ENCODE measurements around the gene GRIK4. TPM values are rescaled to one million over a fixed set of nuclear protein-coding genes. Genes with fewer than 3 reads are reported as not detected.

Gene GRIK4
- total RNA-seq, 2 experiments from 2014 or later: not detected

DNA sequence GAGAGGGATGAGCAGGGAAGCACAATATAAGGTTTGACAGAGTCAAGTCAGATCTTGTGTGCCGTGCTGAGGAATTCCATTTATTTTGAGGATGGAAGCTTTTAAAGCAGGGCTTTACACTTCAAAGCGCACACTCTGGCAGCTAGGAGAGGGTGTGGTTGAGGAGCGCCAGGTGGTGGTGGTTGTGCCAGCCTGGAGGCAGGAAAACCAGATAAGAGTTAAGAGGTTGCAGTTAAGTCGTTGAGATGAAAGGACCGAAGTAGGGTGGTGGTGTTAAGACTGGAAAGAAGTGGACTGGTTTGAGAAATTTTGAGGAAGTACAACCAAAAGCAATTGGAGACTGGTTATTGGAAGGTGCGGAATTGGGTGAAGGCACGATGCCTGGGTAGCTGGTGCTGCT is 280.8 kb downstream of the GRIK4 start:
- DNase-seq: no peak
- Mint-ChIP-seq H3K9me3 (no peaks in the 10 kb centered on the region), H3K27me3 (no peaks in the 10 kb centered on the region), H3K36me3 (ENCODE audit: low read depth) (no peaks in the 10 kb centered on the region), H3K27ac (no peak overlapping the region), H3K4me1 (ENCODE audit: low read depth) (no peaks in the 10 kb centered on the region), H3K4me3 (no peak overlapping the region)
- TF ChIP-seq, protein P1, sequence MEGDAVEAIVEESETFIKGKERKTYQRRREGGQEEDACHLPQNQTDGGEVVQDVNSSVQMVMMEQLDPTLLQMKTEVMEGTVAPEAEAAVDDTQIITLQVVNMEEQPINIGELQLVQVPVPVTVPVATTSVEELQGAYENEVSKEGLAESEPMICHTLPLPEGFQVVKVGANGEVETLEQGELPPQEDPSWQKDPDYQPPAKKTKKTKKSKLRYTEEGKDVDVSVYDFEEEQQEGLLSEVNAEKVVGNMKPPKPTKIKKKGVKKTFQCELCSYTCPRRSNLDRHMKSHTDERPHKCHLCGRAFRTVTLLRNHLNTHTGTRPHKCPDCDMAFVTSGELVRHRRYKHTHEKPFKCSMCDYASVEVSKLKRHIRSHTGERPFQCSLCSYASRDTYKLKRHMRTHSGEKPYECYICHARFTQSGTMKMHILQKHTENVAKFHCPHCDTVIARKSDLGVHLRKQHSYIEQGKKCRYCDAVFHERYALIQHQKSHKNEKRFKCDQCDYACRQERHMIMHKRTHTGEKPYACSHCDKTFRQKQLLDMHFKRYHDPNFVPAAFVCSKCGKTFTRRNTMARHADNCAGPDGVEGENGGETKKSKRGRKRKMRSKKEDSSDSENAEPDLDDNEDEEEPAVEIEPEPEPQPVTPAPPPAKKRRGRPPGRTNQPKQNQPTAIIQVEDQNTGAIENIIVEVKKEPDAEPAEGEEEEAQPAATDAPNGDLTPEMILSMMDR (IDR thresholded peaks at IDR 0.05): no peak
- ChIA-PET CTCF (no interaction called here), POLR2A (no interaction called here)
- ATAC-seq: no peak
- intact Hi-C loops (cut with micrococcal nuclease): no loop called here

DNA sequence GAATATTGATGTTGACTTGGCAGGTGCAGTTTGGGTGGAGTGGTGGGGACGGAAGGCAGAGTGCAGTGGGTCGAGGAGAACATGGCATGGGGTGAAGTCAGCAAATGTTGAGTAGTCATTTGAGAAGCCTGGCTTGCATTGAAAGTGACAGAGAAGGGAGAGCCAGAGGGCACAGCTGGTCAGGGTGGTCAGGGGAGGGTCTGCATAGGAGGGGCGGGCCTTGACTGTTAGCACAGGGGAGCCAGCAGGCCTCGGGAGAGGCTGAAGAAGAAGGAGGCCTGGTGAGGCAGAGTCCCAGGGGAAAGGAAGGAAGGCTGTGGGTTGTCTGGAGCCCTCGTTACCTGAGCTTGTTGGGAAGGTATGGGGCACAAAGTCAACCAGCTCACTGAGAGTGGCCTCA is 281.6 kb downstream of the GRIK4 start:
- ChIA-PET CTCF (no interaction called here), POLR2A (no interaction called here)
- no peaks in the 10 kb centered on the region for H3K4me1 Mint-ChIP-seq (ENCODE audit: low read depth)
- no peak overlapping the region for H3K27ac Mint-ChIP-seq
- intact Hi-C loops (cut with micrococcal nuclease): no loop called here
- ATAC-seq (no peak), DNase-seq (no peak)
- H3K27me3 Mint-ChIP-seq: no peaks in the 10 kb centered on the region
- TF ChIP-seq, protein P1 (IDR thresholded peaks at IDR 0.05): no peak
- no peaks in the 10 kb centered on the region for H3K9me3 Mint-ChIP-seq
- no peak overlapping the region for H3K4me3 Mint-ChIP-seq
- no peaks in the 10 kb centered on the region for H3K36me3 Mint-ChIP-seq (ENCODE audit: low read depth)

DNA sequence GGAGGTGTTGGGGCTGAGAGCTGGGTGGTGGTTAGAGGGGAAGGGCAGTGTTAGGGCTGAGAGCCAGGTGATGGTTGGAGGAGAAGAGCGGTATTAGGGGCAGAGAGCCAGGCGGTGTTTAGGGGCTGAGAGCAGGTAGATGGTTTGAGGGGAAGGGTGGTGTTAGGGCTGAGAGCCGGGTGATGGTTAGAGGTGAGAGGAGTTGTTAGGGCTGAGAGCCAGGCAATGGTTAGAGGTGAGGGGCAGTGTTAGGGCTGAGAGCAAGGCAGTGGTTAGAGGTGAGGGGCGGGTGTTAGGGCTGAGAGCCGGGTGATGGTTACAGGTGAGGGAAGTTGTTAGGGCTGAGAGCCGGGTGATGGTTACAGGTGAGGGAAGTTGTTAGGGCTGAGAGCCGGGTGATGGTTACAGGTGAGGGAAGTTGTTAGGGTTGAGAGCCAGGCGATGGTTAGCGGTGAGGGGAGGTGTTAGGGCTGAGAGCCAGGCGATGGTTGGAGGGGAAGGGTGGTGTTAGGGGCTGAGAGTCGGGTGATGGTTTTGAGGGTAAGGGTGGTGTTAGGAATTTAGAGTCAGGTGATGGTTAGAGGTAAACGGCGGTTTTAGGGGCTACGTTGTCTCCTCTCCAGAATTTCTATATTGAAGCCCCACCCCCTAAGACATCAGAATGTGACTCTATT is 282.4 kb downstream of the GRIK4 start:
- ATAC-seq: no peak
- no peaks in the 10 kb centered on the region for H3K27me3 Mint-ChIP-seq

DNA sequence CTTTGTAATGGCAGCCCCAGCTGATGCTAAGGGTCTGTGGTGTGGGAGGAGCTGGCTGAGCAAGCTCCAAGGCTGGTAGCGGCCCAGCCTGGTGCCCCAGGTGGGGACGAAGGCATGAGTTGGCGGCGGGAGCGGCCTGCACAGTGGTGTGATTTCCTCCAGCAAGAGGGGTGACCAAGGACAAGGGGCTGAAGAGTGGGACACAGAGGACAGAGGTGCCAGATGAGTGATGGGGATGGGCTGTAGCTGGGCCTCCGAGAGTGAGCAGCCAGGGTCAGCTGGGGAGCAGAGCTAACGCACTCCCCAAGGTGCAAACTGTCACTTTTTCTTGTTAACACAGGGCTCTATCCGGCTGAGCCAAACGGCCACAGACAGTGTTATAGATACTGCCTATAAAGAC is 283.2 kb downstream of the GRIK4 start:
- no peak overlapping the region for H3K27ac Mint-ChIP-seq
- intact Hi-C loops (cut with micrococcal nuclease): no loop called here
- no peaks in the 10 kb centered on the region for H3K4me1 Mint-ChIP-seq (ENCODE audit: low read depth)
- CTCF ChIA-PET: no interaction called here
- H3K9me3 Mint-ChIP-seq: no peaks in the 10 kb centered on the region
- TF ChIP-seq, protein P1 (IDR thresholded peaks at IDR 0.05): no peak
- POLR2A ChIA-PET: no interaction called here
- H3K27me3 Mint-ChIP-seq: no peaks in the 10 kb centered on the region
- no peak for DNase-seq
- ATAC-seq: no peak
- no peak overlapping the region for H3K4me3 Mint-ChIP-seq
- no peaks in the 10 kb centered on the region for H3K36me3 Mint-ChIP-seq (ENCODE audit: low read depth)

More for the DNA sequence above, 282.4 kb downstream of the GRIK4 start:
- POLR2A ChIA-PET: no interaction called here
- no peak overlapping the region for H3K27ac Mint-ChIP-seq
- CTCF ChIA-PET: no interaction called here
- H3K4me3 Mint-ChIP-seq: no peak overlapping the region
- H3K36me3 Mint-ChIP-seq (ENCODE audit: low read depth): no peaks in the 10 kb centered on the region
- H3K9me3 Mint-ChIP-seq: no peaks in the 10 kb centered on the region
- TF ChIP-seq, protein P1 (IDR thresholded peaks at IDR 0.05): no peak
- no peak for DNase-seq
- H3K4me1 Mint-ChIP-seq (ENCODE audit: low read depth): no peaks in the 10 kb centered on the region
- intact Hi-C loops (cut with micrococcal nuclease): no loop called here

DNA sequence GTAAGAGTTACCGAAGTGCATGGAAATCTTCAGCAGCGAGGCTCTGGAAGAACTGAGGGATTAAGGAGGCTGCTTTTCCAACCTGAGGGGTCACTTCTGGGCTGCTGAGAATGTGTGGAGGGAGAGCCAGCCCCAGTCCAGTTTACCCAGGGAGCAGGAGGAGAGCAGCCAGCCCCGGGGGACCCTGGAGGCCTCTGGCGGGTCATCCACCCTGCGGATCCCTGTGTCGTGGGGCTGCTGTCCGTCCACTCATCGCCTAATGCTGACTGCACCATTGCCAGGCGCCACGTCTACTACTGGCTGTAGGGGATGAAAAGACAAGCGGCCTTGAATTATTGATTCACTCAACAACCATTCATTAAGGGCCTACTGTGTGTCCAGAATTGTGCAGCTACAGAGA is 283.6 kb downstream of the GRIK4 start:
- no peak overlapping the region for H3K4me3 Mint-ChIP-seq
- H3K36me3 Mint-ChIP-seq (ENCODE audit: low read depth): no peaks in the 10 kb centered on the region
- CTCF ChIA-PET: no interaction called here
- DNase-seq (no peak), ATAC-seq (no peak)
- intact Hi-C loops (cut with micrococcal nuclease): no loop called here
- POLR2A ChIA-PET: no interaction called here
- H3K4me1 Mint-ChIP-seq (ENCODE audit: low read depth): no peaks in the 10 kb centered on the region
- TF ChIP-seq, protein P1 (IDR thresholded peaks at IDR 0.05): no peak
- no peaks in the 10 kb centered on the region for H3K9me3 Mint-ChIP-seq
- no peak overlapping the region for H3K27ac Mint-ChIP-seq
- H3K27me3 Mint-ChIP-seq: no peaks in the 10 kb centered on the region
